ENCODE data around the gene NT5C1B. TPM values are rescaled to one million over a fixed set of nuclear protein-coding genes. Genes with fewer than 3 reads are reported as not detected.

Gene NT5C1B
- total RNA-seq, 1 donor from 2014 or later, result not detected

DNA sequence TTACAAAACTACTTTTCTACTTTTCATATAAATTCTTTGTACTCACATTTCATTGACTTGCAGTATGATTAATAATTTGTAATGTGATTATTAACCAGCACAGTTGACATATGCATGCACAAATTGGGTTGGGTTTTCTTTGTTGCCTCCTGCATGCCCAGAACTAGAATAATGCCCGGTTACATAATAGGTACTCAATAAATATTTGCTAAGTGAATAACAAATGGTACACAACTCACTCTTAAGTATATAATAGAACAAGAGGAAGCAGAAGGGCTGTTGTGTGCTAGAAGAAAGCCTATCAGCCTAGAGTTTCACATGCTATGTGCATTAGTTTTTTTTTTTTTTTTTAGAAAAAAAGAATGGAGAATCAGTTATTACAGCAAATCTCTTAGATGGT lies 38.2 kb downstream of the NT5C1B start:
- DNase-seq (ENCODE audit: low spot score in 2 of 2, unreplicated experiment in 2 of 2), result no peak
- Mint-ChIP-seq H3K4me1 (peaks cover 36% of the 10 kb centered on the region), H3K27me3 (ENCODE audit: low read depth) (no peaks in the 10 kb centered on the region), H3K4me3 (no peak overlapping the region), H3K9me3 (no peaks in the 10 kb centered on the region), H3K27ac (peak overlapping the region; percentile 10), H3K36me3 (peaks cover 21% of the 10 kb centered on the region)
- TF ChIP-seq, protein P1, sequence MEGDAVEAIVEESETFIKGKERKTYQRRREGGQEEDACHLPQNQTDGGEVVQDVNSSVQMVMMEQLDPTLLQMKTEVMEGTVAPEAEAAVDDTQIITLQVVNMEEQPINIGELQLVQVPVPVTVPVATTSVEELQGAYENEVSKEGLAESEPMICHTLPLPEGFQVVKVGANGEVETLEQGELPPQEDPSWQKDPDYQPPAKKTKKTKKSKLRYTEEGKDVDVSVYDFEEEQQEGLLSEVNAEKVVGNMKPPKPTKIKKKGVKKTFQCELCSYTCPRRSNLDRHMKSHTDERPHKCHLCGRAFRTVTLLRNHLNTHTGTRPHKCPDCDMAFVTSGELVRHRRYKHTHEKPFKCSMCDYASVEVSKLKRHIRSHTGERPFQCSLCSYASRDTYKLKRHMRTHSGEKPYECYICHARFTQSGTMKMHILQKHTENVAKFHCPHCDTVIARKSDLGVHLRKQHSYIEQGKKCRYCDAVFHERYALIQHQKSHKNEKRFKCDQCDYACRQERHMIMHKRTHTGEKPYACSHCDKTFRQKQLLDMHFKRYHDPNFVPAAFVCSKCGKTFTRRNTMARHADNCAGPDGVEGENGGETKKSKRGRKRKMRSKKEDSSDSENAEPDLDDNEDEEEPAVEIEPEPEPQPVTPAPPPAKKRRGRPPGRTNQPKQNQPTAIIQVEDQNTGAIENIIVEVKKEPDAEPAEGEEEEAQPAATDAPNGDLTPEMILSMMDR (IDR thresholded peaks at IDR 0.05; ENCODE audit: unreplicated experiment), result no peak

DNA sequence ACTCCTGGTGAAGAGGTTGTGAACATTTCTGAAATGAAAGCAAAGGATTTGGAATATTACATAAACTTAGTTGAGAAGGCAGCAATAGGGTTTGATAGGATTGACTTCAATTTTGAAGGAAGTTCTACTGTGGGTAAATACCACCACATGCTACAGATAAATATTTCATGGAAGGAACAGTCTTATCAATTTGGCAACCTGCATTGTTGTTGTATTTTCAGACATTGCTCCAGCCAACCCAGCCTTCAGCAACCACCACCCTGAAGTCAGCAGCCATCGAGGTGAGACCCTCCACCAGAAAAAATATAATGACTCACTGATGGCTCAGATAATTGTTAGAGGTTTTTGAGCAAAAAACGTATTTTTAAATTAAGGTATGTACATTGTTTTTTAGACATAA lies 38.9 kb downstream of the NT5C1B start:
- Mint-ChIP-seq H3K27me3 (ENCODE audit: low read depth) (no peaks in the 10 kb centered on the region), H3K4me3 (no peak overlapping the region), H3K27ac (no peak overlapping the region), H3K4me1 (peaks cover 38% of the 10 kb centered on the region), H3K9me3 (no peaks in the 10 kb centered on the region), H3K36me3 (peaks cover 17% of the 10 kb centered on the region)
- TF ChIP-seq, protein P1 (IDR thresholded peaks at IDR 0.05; ENCODE audit: unreplicated experiment), result no peak
- DNase-seq (ENCODE audit: low spot score in 2 of 2, unreplicated experiment in 2 of 2), result no peak

DNA sequence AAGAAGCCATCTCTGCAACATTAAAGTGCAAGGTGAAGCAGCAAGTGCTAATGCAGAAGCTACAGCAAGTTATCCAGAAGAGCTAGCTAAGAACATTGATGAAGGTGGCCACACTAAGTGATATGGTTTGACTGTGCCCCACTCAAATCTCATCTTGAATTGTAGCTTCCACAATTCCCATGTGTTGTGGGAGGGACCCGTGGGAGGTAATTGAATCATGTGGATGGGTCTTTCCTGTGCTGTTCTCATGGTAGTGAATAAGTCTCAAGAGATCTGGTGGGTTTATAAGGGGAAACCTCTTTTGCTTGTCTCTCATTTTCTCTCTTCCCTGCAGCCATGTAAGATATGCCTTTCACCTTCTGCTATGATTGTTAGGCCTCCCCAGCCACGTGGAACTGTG lies 40.3 kb downstream of the NT5C1B start:
- no peak for DNase-seq (ENCODE audit: low spot score in 2 of 2, unreplicated experiment in 2 of 2)
- Mint-ChIP-seq H3K36me3 (peaks cover 9% of the 10 kb centered on the region), H3K4me1 (peaks cover 36% of the 10 kb centered on the region), H3K9me3 (no peaks in the 10 kb centered on the region), H3K27me3 (ENCODE audit: low read depth) (no peaks in the 10 kb centered on the region), H3K4me3 (no peak overlapping the region), H3K27ac (peak overlapping the region; percentile 69)
- TF ChIP-seq, protein P1 (IDR thresholded peaks at IDR 0.05; ENCODE audit: unreplicated experiment), result no peak

DNA sequence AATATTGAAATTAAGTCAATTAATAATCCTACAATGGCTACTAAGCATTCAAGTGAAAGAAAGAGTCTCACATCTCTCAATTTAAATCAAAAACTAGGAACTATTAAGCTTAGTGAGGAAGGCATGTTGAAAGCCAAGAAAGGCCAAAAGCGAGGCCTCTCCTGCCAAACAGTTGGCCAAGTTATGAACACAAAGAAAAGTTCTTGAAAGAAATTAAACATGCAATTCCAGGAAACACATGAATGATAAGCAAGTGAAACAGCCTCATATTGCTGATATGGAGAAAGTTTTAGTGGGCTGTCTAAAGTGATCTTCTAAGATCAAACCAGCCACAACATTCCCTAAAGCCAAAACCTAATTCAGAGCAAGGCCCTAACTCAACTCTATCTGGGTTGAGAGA lies 40.7 kb downstream of the NT5C1B start:
- Mint-ChIP-seq H3K27ac (peak overlapping the region; percentile 69), H3K4me1 (peaks cover 34% of the 10 kb centered on the region), H3K36me3 (peaks cover 7% of the 10 kb centered on the region), H3K27me3 (ENCODE audit: low read depth) (no peaks in the 10 kb centered on the region), H3K4me3 (no peak overlapping the region), H3K9me3 (no peaks in the 10 kb centered on the region)
- no peak for DNase-seq (ENCODE audit: low spot score in 2 of 2, unreplicated experiment in 2 of 2)
- TF ChIP-seq, protein P1 (IDR thresholded peaks at IDR 0.05; ENCODE audit: unreplicated experiment), result no peak

DNA sequence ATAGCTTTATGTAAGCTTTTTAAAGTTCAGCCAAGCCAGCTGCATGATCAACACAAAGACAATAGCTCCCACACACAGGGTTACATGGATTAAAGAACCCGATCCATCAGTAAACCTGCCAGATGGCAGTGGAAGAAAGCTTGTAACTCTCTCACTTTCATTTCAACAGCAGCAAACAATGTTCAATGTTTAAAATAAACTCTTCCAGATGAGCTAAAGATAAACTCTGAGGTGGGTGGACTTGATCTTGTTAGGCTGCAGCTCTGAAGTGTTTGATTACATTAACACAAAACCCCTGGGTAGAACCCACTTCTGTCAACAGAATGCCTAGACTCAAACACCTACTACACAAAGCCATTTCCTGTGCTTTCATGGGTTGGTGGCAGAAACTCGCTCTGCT lies 42.8 kb downstream of the NT5C1B start:
- H3K4me1 Mint-ChIP-seq, result peaks cover 18% of the 10 kb centered on the region
- DNase-seq (ENCODE audit: low spot score in 2 of 2, unreplicated experiment in 2 of 2), result no peak
- no peaks in the 10 kb centered on the region for H3K9me3 Mint-ChIP-seq
- peaks cover 4% of the 10 kb centered on the region for H3K36me3 Mint-ChIP-seq
- H3K4me3 Mint-ChIP-seq, result no peak overlapping the region
- peak overlapping the region; percentile 10 for H3K27ac Mint-ChIP-seq
- H3K27me3 Mint-ChIP-seq (ENCODE audit: low read depth), result peaks cover 3% of the 10 kb centered on the region
- TF ChIP-seq, protein P1 (IDR thresholded peaks at IDR 0.05; ENCODE audit: unreplicated experiment), result no peak

DNA sequence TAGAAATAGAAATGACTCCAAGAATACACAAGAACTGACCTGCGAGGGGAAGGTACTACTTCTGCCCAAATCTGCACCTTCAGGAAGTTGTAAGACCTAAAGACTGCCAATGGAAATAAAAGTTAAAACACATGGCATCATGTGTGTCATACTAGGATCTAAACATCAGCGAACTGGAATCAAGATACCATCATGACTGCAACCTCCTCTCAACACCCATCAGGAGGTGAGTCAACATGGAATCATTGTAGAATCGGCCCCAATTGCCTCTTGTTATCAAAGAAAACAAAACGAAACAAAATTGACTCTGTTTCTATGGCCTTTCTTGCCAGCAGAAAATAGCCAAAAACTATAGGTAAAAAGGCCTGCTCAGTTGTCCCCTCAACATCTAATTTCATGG lies 44.0 kb downstream of the NT5C1B start:
- Mint-ChIP-seq H3K27me3 (ENCODE audit: low read depth) (peaks cover 5% of the 10 kb centered on the region), H3K4me1 (peaks cover 14% of the 10 kb centered on the region), H3K4me3 (no peak overlapping the region), H3K9me3 (peaks cover 6% of the 10 kb centered on the region), H3K36me3 (peaks cover 4% of the 10 kb centered on the region), H3K27ac (peak overlapping the region; percentile 18)
- TF ChIP-seq, protein P1 (IDR thresholded peaks at IDR 0.05; ENCODE audit: unreplicated experiment), result no peak
- no peak for DNase-seq (ENCODE audit: low spot score in 2 of 2, unreplicated experiment in 2 of 2)
